RKO (cell line): ENCODE measurements around the gene TBC1D32.
"Not testable (repeated sequence)": the region's sequence is repeated elsewhere in the genome, so short reads cannot be mapped to it uniquely, and the experiment has no call there.

Experiments
- DNase-seq: peaks from one replicate; pipeline ENCODE4 v3.0.0-alpha.2; 2016; ENCODE audit warnings: low spot score

Gene TBC1D32, protein sequence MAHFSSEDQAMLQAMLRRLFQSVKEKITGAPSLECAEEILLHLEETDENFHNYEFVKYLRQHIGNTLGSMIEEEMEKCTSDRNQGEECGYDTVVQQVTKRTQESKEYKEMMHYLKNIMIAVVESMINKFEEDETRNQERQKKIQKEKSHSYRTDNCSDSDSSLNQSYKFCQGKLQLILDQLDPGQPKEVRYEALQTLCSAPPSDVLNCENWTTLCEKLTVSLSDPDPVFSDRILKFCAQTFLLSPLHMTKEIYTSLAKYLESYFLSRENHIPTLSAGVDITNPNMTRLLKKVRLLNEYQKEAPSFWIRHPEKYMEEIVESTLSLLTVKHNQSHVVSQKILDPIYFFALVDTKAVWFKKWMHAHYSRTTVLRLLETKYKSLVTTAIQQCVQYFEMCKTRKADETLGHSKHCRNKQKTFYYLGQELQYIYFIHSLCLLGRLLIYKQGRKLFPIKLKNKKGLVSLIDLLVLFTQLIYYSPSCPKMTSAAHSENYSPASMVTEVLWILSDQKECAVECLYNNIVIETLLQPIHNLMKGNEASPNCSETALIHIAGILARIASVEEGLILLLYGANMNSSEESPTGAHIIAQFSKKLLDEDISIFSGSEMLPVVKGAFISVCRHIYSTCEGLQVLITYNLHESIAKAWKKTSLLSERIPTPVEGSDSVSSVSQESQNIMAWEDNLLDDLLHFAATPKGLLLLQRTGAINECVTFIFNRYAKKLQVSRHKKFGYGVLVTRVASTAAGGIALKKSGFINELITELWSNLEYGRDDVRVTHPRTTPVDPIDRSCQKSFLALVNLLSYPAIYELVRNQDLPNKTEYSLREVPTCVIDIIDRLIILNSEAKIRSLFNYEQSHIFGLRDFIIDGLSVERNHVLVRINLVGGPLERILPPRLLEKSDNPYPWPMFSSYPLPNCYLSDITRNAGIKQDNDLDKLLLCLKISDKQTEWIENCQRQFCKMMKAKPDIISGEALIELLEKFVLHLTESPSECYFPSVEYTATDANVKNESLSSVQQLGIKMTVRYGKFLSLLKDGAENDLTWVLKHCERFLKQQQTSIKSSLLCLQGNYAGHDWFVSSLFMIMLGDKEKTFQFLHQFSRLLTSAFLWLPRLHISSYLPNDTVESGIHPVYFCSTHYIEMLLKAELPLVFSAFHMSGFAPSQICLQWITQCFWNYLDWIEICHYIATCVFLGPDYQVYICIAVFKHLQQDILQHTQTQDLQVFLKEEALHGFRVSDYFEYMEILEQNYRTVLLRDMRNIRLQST

DNA sequence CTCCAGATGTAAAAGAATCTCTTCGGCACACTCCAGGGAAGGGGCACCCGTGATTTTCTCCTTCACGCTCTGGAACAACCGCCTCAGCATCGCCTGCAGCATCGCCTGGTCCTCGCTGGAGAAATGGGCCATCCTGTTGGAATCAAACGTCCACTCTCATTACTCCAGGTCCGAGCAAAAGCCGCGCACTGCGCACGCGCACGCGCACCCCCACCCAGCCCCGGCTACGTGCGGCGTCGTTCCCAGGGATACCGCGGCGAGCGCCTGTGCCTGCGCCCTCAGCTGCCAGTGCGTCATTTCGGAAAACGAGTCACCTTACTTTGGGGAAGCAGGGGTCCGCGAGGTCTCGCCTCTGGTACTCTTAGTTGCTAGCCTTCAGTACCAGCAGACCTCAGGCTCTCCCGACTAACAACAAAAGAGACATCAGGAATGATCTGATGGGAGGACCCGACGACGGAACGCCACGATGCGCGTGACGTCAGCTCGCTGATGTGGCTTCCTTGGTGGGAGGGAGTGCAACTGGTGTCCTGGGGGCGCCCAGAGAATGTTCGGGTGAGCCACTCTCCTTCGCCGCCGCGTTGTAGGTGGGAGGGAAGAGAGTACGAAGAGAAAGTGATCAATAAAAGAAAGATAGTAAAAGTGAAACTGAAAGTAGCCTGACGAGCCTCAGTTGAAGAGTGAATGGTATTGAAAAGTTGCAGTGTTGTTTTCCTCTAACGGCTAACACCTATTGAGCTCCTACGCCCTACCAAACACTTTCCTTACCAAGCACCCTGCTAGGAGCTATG, at the start of gene TBC1D32:
TSS of gene TBC1D32 (minus strand) at position 182 of the 788 bp plus-strand sequence. CDS start at position 132, 50 bp downstream.
- peak; percentile 93 for DNase-seq

DNA sequence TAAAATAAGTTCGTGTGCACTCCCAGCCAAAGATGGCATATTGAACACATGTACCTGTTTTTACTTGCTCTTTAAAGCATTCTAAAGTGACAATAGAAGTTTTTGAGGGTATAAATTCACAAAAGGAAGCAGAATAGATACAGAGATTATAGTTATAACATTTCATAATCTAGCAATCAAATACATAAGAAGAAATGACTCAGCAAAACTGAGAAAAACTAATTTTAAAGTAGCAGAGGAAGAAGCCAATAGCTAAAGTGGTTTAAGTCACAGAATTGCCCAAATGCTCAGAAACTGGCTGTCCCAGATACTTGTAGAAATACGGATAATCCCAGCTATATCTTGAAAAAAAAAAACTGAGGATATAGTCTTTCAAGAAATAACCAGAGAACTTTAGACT, 49.2 kb upstream of the TBC1D32 start:
- DNase-seq: no peak

DNA sequence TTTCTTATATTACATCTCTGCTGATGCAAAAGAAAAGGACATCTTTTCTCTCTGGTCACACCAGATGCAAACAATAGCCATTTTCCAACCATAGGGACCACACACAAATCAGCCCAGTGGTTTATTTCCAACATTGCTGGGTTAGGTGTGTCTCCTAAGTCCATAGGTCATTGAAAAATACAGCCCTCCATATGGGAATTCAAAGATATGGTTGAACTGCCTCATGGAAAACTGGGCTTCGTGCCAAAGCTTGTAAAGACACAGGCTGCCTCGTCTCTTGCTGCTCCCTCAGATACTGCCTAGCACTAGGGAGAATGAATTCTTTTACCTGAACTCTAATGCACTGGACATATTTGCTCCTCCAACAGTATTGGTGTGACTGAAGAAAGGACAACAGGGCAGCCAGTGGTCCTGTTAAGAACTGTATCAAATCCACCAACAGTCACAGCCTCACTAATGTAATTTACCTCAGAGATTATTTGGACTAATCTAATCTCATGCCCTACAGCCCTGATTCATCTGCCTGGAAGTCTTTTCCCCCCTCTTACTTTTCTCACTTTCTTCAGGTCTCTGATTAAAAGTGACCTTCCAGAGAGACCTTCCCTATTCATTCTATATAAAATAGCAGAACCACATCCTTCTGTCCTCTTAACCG, 48.3 kb upstream of the TBC1D32 start:
- no peak for DNase-seq

DNA sequence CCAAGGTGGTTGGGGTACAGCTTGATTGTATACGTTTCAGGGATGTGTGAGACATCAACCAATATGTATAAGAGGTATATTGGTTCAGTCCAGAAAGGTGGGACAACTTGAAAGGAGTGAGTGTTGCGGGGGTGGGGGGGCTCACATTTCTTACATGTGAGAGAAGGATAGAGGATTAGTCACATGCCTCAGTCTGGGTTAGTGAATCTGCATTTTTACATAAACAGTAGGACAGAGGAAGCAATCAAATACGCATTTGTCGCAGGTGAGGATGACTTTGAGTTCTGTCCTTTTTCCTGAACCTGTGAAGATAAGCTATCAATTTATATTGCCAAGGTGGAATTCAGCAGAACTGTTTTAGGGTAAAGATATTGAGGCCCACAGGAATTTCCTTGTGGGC, 42.1 kb upstream of the TBC1D32 start:
- DNase-seq: no peak

DNA sequence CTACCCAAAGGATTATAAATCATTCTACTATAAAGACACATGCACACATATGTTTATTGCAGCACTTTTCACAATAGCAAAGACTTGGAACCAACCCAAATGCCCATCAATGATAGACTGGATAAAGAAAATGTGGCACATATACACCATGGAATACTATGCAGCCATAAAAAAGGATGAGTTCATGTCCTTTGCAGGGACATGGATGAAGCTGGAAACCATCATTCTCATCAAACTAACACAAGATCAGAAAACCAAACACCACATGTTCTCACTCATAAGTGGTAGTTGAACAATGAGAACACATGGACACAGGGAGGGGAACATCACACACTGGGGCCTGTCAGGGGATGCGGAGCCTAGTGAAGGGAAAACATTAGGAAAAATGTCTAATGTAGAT, 39.9 kb upstream of the TBC1D32 start:
- not testable (repeated sequence) for DNase-seq

DNA sequence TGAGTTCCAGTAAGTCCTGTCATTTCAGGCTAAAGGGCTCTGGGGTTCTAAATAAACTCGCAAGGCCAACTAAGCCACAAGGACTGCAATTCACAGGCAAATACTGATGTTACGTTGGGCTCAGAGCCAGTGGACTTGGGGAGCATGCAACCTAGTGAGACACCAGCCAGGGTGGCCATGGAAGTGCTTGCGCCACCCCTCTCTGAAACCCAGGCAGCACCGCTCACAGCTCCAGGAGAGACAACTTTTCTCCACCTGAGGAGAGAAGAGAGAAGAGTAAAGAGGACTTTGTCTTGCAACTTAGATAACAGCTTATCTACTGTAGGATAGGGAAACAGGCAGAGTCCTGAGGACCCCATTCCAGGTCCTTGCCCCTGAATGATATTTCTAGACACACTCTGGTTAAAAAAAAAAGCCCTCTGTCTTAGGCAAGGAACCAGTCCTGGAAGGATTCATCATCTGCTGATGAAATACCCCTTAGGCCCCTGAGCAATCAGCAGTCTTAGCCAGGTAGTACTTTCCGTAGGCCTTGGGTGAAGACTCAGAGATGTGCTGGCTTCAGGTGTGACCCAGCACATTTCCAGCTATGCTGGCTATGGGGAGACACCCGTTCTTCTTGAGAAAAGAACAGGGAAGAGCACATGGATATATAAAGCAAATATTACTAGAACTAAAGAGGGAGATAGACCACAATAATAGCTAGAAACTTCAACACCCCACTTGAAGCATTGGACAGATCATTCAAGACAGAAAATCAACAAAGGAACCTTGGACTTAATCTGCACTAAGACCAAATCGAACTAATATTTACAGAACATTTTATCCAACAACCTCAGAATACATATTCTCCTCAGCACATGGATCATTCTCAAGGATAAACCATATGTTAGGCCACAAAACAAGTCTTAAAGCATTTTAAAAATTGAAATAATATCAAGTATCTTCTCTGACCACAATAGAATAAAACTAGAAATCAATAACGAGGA, 31.5 kb upstream of the TBC1D32 start:
- DNase-seq: no peak

DNA sequence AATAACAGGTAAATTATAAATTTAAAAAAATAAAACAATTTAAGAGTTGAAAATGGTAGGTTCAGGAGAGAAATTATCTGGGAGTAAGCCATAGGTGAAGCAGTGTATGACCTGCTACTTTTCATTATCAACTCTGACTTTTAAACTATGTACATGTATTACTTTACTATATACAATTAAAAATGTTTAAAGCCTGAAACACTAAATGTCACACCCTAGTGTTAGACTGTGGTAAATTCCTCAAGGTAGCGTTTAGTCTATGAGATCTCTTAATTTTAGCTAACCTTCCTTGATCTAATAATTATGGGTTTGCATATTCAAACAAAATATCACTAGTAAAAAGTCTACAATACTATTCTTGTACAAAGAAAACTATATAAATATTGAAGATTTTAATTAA, 22.3 kb upstream of the TBC1D32 start:
- no peak for DNase-seq

DNA sequence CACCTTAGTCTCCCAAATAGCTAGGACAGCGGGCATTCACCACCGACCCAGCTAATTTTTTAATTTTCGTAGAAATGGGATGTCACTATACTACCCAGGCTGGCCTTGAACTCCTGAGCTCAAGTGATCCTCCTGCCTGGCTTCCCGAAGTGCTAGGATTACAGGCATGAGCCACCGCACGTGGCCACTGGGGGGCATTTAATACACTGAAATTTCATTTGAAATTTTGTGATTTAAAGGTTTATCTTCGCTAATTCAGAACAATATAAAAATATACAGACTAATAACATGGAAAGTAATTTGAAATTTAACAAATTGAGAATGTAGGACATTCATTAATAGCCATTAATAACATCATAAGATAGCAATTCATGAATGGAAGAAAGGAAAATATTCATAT, 20.5 kb upstream of the TBC1D32 start:
- DNase-seq: peak; percentile 15

DNA sequence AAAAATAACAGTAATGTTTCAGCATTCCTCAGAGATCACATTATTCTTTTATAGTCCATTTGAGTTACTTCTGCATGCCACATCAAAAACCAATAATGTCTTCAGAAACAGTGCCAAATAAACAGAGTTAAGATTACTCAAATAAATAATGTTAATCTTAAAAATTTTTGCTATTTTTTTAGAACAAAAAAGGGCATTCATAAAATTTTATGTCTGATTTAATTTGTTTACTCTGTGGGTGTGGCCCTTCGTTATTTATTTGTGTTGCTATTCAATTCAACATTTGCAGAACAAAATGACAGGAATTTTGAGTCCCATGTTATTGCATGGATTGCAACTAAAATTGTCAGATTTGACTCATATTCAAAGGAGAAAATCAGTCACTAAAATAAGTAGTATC, 18.7 kb upstream of the TBC1D32 start:
- no peak for DNase-seq

DNA sequence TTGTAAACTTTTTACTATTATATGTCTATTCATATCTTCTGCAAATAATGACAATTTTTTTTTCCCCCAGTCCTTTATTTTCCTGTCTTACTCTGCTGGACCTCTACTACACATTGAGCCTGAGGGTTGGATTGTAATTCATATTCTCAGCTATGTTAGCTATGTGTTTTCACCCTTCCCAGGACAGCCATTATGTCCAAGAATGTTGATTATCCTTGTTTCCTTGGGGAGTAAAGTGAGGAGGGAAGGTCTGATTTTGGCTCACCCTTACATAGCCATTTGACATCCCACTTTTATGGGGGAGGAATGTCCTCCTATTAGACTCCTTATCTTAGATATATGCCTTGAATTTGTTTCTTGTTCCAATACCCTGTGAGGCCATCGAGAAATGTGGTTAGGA, 17.6 kb upstream of the TBC1D32 start:
- DNase-seq: no peak

DNA sequence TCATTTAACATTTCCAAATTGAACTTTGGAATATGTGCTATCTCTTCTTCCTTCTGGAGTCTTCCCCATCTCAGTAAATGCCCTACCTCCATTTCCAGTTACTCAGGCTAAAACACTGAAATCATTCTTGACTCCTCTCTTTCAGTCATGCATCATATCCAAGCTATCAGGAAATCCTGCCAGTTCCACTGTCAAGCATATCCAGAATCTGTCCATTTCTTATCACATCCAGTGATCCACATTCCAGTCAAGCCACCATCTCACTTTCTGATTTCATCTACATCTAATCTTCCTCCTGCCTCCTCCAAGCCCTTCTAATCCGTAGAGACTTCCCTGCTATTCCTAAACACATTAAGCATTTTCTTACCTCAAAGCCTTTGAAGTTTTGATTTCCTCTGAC, 15.3 kb upstream of the TBC1D32 start:
- DNase-seq: no peak

DNA sequence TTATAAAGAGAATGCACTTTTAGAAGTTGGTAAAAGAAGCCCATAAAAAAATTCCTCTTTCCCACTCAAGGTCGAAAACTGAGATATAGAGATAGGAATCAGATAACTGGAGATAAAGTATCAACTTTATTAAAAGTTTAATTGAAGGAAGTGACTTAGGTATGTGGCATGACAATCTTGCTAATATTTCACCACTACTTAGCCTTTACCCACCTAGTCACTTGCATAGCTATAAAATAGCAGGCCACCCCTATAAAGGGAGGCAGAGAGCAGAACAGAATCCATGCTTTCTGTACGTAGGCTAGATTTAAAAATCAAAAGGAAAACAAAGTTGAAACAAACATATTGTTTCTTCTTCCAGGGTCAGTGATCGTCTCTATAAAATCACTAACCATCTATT, 13.2 kb upstream of the TBC1D32 start:
- no peak for DNase-seq

DNA sequence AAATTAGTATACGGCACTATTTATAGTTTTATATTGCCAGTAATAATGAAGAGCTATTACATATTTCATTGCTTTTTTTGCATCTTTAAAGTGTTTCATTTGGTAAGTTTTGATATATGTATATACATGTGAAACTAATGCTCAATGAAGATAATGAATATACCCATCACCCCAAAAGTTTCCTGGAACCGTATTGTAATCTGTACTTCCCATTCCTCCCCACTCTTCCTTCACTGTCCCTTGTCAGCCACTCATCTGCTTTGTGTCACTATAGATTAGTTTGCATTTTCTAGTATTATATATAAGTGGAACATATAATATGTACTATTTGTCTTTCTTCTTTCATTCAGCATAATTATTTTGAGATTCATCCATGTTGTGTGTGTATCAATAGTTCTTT, 10.3 kb upstream of the TBC1D32 start:
- DNase-seq: no peak

DNA sequence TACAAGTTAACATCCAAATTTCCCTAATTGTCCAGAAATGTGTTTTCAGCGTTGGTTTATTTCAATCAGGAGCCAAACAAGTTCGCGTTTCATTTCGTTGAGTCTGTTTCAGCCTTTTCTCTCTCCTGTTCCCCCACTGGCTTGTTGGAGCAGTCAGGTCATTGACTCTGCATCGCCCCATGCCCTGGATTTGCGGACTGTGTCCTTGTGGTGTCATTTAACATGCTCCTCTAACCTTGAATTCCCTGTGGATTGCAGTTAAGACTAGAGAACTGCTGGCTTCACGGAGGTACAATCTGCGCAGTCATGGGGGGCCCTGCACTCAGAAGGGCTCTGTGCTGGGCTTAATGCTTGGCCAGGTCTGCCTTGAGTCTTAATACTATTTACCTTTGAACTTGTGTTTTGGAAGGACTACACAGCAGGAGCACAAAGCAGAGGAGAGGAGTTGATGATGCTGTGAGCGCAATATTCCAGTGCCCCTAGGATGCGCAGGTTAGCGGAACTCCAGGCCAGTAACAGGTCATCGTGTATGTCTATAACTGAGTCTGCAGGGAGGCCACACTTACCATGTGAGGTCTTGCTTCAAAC, 5.5 kb upstream of the TBC1D32 start:
- no peak for DNase-seq

DNA sequence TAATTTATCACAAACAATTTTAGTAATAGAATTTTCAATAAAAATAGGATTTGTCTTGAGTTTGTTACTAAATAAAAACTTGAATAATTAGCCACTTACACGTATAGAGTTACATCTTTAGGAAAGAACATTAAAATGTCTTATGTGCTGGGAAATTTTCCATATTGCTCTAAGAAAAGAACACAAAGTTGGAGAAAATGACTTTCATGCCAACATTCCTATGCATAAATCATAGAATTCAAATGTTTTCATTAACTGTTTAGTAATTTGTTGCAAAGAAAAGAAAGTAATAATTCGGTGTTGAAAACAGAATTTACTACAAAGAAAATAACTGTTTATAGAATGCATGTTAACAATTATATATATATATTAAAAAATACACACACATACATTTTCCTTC, 4.7 kb upstream of the TBC1D32 start:
- DNase-seq: no peak

DNA sequence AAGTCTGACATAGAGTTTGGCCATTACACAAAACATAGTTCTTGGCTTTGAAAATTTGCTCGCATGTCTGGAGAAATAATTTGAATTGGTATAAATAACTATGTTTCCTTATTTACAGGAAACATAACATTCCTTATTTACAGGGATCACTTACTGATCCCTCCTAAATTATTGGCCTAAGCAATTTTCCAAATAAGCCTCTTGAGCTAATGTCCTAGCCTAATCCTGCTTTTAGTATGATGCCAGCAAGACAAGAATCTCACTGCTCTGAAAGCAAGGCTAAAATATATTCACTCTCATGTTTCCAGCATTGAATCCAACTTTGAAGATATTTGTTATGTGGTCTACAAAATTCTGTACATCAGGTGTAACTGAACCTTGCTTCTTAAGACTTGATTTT, 4.1 kb upstream of the TBC1D32 start:
- DNase-seq: no peak

DNA sequence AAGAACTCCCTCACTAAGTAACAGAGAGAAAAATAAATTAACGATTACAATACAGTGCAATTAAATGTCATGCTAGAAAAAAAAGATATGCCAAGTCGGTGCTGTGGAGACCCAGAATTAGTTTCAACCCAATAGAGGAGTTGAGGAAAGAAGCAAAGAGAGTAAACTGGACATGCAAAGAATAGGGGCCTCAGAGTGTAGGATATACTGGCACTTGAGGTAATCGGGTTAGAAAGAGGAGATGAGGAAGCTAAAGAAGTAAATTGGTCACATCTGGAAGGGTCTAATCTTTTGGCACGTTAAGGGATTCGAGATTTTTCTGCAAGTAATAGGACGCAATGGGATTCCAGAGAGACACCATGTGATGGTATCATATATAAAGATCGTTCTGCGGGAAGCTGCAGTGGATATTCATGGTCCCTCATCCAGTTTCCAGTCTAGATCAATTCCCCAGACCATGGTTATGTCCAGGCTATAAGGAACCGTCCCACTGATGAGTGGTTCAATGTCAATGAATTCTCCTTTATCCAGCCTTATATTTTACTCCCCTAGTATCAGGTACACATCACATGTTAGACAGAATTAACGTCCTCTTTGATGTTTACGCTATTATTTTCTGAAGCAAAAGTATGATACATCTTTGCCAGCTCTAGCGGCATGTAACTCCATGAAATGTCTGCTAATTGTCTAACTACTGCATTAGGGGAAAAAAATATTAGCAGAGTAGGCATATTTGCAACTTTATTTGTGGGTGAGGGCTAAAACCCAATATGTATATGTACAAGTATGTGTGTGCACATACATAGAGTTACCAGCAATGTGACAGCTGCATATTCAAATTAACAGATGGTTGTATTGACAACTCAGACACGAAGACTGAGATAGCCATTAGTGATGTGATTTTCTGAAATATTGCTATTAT, 1.1 kb upstream of the TBC1D32 start:
- DNase-seq: peak; percentile 12

DNA sequence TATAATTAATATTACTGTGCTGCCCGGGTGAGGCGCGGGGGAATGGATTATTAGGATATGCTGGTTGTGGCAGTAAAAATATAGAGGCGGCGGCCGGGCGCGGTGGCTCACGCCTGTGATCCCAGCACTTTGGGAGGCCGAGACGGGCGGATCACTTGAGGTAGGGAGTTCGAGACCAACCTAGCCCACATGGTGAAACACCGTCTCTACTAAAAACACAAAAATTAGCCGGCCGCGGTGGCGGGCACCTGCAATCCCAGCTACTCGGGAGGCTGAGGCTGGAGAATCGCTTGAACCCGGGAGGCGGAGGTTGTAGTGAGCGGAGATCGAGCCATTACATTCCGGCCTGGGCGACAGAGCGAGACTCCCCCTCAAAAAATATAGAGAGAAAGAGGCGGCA, 586 bp downstream of the TBC1D32 start:
- DNase-seq: not testable (repeated sequence)
